ENCODE results near the gene KANTR. TPM values are rescaled to one million over a fixed set of nuclear protein-coding genes. Genes with fewer than 3 reads are reported as not detected.

The KANTR gene
- total RNA-seq, 6 experiments from 2014 or later, result 2.2 to 6.1 (median 4.0) TPM

- no peak overlapping the region for H3K4me3 ChIP-seq
- intact Hi-C loops (cut with DNase I), result no loop called here
- H3K36me3 ChIP-seq, result no peaks in the 10 kb centered on the region
- no peak for DNase-seq
- no peaks in the 10 kb centered on the region for H3K27me3 ChIP-seq
- 80% methylated on average over 2 of the region's 2 CpGs for WGBS (ENCODE audit: insufficient coverage, low coverage, low lambda C conversion rate, missing lambda C conversion rate)
- no peak for ATAC-seq
- H3K27ac ChIP-seq, result no peak overlapping the region
- H3K4me1 ChIP-seq, result no peaks in the 10 kb centered on the region
- no peaks in the 10 kb centered on the region for H3K9me3 ChIP-seq
- TF ChIP-seq POLR2A (IDR thresholded peaks at IDR 0.05) (no peak), CTCF (IDR thresholded peaks at IDR 0.05) (no peak)
Observed at GRCh38 chrX:53091354-53091753, 2.6 kb upstream of the KANTR start.

- H3K27ac ChIP-seq, result peak overlapping the region; percentile 39 to 73 (median 68)
- intact Hi-C loops (cut with DNase I), result no loop called here
- no peaks in the 10 kb centered on the region for H3K9me3 ChIP-seq
- peak; percentile 72 to 79 (median 76) for ATAC-seq
- WGBS (ENCODE audit: insufficient coverage, low coverage, low lambda C conversion rate, missing lambda C conversion rate), result 36% methylated on average over 16 of the region's 16 CpGs
- TF ChIP-seq CTCF (IDR thresholded peaks at IDR 0.05) (peak; percentile 38 to 50 (median 42)), POLR2A (IDR thresholded peaks at IDR 0.05) (no peak)
- DNase-seq, result peak; percentile 72 to 81 (median 79)
- no peaks in the 10 kb centered on the region for H3K27me3 ChIP-seq
- peak overlapping the region; percentile 49 to 66 (median 60) for H3K4me3 ChIP-seq
- no peaks in the 10 kb centered on the region for H3K36me3 ChIP-seq
- no peaks in the 10 kb centered on the region for H3K4me1 ChIP-seq
Observed at GRCh38 chrX:53093177-53093655, 726 bp upstream of the KANTR start.

GRCh38 chrX:53094582-53094905 lies 602 bp downstream of the KANTR start:
- H3K4me1 ChIP-seq, result no peaks in the 10 kb centered on the region
- 13% methylated on average over 5 of the region's 5 CpGs for WGBS (ENCODE audit: insufficient coverage, low coverage, low lambda C conversion rate, missing lambda C conversion rate)
- no peaks in the 10 kb centered on the region for H3K27me3 ChIP-seq
- H3K36me3 ChIP-seq, result no peaks in the 10 kb centered on the region
- intact Hi-C loops (cut with DNase I), result no loop called here
- TF ChIP-seq CTCF (IDR thresholded peaks at IDR 0.05) (no peak), POLR2A (IDR thresholded peaks at IDR 0.05) (no peak)
- H3K9me3 ChIP-seq, result no peaks in the 10 kb centered on the region
- H3K27ac ChIP-seq, result peak overlapping the region; percentile 64 to 73 (median 64)
- DNase-seq (no peak), ATAC-seq (no peak)
- H3K4me3 ChIP-seq, result peak overlapping the region; percentile 49 to 66 (median 60)

GRCh38 chrX:53095796-53096195 lies 1.9 kb downstream of the KANTR start:
- H3K36me3 ChIP-seq, result no peaks in the 10 kb centered on the region
- no peak for TF ChIP-seq POLR2A (IDR thresholded peaks at IDR 0.05)
- TF ChIP-seq CTCF (IDR thresholded peaks at IDR 0.05), result no peak
- ATAC-seq (no peak), DNase-seq (no peak)
- no peak overlapping the region for H3K4me3 ChIP-seq
- no peaks in the 10 kb centered on the region for H3K9me3 ChIP-seq
- H3K27ac ChIP-seq, result no peak overlapping the region
- H3K4me1 ChIP-seq, result no peaks in the 10 kb centered on the region
- no peaks in the 10 kb centered on the region for H3K27me3 ChIP-seq
- intact Hi-C loops (cut with DNase I), result no loop called here
- WGBS (ENCODE audit: insufficient coverage, low coverage, low lambda C conversion rate, missing lambda C conversion rate), result 92% methylated on average over 2 of the region's 3 CpGs

All from right lobe of liver (tissue), 6 donors.